Measurements from ENCODE around the gene MYL11.

DNA sequence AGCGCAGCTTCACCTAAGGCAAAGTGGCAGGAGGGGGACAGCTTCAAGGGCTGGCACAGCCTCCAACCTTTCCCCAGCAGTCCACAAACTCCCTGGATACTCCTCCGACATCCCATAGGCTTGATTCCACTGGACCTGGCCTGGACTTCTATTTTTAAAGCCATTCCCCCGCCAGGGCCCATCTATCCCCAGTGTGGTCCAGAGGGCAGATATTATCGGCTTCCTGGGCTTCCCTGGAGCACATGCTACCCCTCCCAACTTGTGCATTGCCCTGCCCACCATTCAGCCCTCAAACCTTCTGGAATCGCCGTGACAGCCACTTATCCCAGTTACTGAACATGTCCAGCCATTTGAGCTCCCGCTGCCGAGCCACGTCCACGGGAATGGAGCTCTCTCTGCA, 9.4 kb upstream of the MYL11 start:
- TF ChIP-seq ZBTB17 (tag by site-specific recombination; IDR thresholded peaks at IDR 0.05) (no peak), ZNF24 (tag by site-specific recombination; IDR thresholded peaks at IDR 0.05) (no peak)
- TF ChIP-seq, protein P1, sequence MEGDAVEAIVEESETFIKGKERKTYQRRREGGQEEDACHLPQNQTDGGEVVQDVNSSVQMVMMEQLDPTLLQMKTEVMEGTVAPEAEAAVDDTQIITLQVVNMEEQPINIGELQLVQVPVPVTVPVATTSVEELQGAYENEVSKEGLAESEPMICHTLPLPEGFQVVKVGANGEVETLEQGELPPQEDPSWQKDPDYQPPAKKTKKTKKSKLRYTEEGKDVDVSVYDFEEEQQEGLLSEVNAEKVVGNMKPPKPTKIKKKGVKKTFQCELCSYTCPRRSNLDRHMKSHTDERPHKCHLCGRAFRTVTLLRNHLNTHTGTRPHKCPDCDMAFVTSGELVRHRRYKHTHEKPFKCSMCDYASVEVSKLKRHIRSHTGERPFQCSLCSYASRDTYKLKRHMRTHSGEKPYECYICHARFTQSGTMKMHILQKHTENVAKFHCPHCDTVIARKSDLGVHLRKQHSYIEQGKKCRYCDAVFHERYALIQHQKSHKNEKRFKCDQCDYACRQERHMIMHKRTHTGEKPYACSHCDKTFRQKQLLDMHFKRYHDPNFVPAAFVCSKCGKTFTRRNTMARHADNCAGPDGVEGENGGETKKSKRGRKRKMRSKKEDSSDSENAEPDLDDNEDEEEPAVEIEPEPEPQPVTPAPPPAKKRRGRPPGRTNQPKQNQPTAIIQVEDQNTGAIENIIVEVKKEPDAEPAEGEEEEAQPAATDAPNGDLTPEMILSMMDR (tag by site-specific recombination; IDR thresholded peaks at IDR 0.05): no peak
- TF ChIP-seq, protein P2, sequence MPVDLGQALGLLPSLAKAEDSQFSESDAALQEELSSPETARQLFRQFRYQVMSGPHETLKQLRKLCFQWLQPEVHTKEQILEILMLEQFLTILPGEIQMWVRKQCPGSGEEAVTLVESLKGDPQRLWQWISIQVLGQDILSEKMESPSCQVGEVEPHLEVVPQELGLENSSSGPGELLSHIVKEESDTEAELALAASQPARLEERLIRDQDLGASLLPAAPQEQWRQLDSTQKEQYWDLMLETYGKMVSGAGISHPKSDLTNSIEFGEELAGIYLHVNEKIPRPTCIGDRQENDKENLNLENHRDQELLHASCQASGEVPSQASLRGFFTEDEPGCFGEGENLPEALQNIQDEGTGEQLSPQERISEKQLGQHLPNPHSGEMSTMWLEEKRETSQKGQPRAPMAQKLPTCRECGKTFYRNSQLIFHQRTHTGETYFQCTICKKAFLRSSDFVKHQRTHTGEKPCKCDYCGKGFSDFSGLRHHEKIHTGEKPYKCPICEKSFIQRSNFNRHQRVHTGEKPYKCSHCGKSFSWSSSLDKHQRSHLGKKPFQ (tag by site-specific recombination; IDR thresholded peaks at IDR 0.05): no peak
- TF ChIP-seq, protein P3, sequence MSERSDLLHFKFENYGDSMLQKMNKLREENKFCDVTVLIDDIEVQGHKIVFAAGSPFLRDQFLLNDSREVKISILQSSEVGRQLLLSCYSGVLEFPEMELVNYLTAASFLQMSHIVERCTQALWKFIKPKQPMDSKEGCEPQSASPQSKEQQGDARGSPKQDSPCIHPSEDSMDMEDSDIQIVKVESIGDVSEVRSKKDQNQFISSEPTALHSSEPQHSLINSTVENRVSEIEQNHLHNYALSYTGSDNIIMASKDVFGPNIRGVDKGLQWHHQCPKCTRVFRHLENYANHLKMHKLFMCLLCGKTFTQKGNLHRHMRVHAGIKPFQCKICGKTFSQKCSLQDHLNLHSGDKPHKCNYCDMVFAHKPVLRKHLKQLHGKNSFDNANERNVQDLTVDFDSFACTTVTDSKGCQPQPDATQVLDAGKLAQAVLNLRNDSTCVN (tag by site-specific recombination; optimal IDR thresholded peaks at IDR 0.05): no peak

All from HEK293 (cell line).